Measurements from ENCODE around the gene NT5M.

NT5M gene

GRCh38 chr17:17355426-17355825, 52.3 kb downstream of the NT5M start:
- DNase-seq = no peak

- peak; percentile 27 for DNase-seq
Measured at GRCh38 chr17:17356149-17356930, 53.2 kb downstream of the NT5M start.

- no peak for DNase-seq
Measured at GRCh38 chr17:17356931-17357270, 53.7 kb downstream of the NT5M start.

- no peak for DNase-seq
Measured at GRCh38 chr17:17358060-17358751, 55.0 kb downstream of the NT5M start.

- no peak for DNase-seq
Measured at GRCh38 chr17:17358866-17359265, 55.7 kb downstream of the NT5M start.

- DNase-seq = no peak
Measured at GRCh38 chr17:17359271-17359670, 56.1 kb downstream of the NT5M start.

- no peak for DNase-seq
Measured at GRCh38 chr17:17360087-17360730, 57.0 kb downstream of the NT5M start.

- no peak for DNase-seq
Measured at GRCh38 chr17:17361543-17361866, 58.3 kb downstream of the NT5M start.

- no peak for DNase-seq
Measured at GRCh38 chr17:17361867-17362539, 58.8 kb downstream of the NT5M start.

- DNase-seq = no peak
Measured at GRCh38 chr17:17362540-17362930, 59.4 kb downstream of the NT5M start.

- no peak for DNase-seq
Measured at GRCh38 chr17:17363638-17364337, 60.6 kb downstream of the NT5M start.

GRCh38 chr17:17364338-17364667, 61.1 kb downstream of the NT5M start:
- no peak for DNase-seq

- DNase-seq = no peak
Measured at GRCh38 chr17:17365476-17366110, 62.4 kb downstream of the NT5M start.

- no peak for DNase-seq
Measured at GRCh38 chr17:17366235-17366634, 63.1 kb downstream of the NT5M start.

GRCh38 chr17:17366941-17367875, 64.0 kb downstream of the NT5M start:
- no peak for DNase-seq

- DNase-seq = no peak
Measured at GRCh38 chr17:17367931-17368330, 64.8 kb downstream of the NT5M start.

- no peak for DNase-seq
Measured at GRCh38 chr17:17370711-17371110, 67.5 kb downstream of the NT5M start.

- no peak for DNase-seq
Measured at GRCh38 chr17:17372856-17373520, 69.8 kb downstream of the NT5M start.

GRCh38 chr17:17375841-17376240, 72.7 kb downstream of the NT5M start:
- no peak for DNase-seq

GRCh38 chr17:17376362-17376761, 73.2 kb downstream of the NT5M start:
- DNase-seq = no peak
